Activated CD8-positive, alpha-beta memory T cell treated with anti-CD3 and anti-CD28 coated beads for 24 hours (primary cell): Measurements from ENCODE around the gene PPP2R1A.
A peak's percentile ranks its signal among the peaks of the same experiment; 100 is the strongest.
"Not testable (repeated sequence)": the region's sequence is repeated elsewhere in the genome, so short reads cannot be mapped to it uniquely, and the experiment has no call there.

Experiments
- DNase-seq: peaks from one replicate; pipeline ENCODE4 v3.0.0-alpha.2; 2020

PPP2R1A gene

DNA sequence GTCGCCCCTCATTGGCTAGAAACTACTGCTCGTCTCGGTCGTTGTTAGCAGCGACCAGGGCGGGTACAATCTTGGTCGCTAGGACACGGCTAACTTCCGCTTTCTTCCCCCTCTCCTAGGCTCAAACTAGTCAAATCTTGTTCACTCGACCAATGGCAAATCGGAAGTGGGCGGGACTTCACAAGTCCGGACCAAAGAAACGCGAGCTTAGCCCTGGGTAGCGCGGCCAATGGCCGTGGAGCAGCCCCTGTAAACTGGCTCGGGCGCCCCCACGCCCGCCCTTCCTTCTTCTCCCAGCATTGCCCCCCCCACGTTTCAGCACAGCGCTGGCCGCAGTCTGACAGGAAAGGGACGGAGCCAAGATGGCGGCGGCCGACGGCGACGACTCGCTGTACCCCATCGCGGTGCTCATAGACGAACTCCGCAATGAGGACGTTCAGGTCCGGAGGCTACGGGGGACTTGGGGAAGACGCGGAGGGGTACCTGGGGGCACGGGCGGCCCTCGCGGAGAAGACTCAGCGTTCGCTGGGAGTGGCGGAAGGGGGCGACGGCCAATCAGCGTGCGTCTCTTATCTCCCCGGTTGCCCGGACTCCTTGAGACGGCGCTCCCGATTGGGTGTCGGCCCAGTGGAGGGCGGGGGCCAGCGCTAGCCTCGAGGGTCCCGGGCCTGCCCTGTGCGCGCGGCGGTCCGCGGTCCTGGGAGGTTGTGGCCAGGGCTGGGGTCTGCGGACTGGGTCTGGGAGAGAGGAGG, at the start of gene PPP2R1A:
Gene PPP2R1A (plus strand): TSS at position 318 of the 752 bp plus-strand sequence. CDS start 45 bp downstream, at position 363.
- DNase-seq, result peak; percentile 100

DNA sequence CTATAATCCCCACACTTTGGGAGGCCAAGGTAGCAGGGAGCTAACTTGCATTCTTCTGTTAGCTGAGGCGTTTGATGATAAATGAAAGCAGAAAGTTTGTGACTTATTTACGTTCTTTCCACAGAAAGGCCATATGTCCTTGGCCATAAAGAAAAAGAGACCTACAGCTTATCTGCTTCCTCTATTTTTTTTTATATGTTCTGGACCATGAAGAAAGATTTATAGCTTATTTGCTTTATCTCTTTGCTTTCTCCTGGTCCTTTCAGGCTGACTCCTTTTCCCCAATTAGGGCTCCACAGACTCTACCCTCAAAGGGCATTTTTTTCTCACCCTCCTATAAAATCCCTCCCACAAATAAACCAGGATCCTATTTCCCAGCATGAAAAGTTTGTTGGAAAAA, 48.6 kb upstream of the PPP2R1A start:
- no peak for DNase-seq

DNA sequence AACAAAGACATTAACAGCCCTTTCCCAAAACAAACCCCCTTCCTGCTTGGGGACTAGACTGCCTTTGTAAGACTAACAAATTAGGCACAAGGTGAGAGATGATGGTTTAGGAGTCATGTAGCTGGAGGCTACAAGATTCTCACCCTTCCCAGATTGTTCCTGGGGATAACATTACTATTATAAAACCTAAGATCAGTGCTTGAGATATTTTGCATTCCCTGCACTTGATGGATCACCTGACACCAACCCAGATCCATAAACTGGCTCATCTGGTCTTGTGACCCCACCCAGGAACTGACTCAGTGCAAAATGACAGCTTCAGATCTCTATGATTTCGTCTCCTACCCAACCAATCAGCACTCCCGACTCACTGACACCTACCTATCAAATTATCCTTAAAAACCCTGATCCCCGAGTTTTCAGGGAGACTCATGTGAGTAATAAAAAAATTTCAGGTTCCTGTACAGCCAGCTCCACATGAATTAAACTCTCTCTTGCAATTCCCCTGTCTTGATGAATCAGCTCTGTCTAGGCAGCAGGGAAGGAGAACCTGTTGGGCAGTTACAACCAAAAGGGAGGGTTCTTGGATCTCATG, 47.8 kb upstream of the PPP2R1A start:
- no peak for DNase-seq

DNA sequence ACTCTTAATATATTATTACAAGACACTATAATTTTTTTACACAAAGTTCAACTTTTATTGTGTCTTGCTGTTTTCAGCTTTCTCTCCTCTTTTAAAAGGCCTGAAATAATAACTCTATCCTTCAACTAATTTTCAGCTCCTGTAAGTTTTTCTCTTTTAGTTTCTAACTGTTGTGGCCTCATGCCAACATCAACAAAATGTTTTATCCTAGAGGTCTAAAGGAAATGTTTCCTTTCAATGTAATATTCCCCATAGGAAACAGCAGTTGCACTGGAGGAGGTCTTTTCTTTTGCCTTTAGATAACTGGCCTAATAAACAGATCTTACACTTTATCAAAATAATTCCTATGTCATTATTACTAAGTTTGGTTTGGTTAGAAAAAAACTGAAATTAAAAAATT, 41.6 kb upstream of the PPP2R1A start:
- no peak for DNase-seq

DNA sequence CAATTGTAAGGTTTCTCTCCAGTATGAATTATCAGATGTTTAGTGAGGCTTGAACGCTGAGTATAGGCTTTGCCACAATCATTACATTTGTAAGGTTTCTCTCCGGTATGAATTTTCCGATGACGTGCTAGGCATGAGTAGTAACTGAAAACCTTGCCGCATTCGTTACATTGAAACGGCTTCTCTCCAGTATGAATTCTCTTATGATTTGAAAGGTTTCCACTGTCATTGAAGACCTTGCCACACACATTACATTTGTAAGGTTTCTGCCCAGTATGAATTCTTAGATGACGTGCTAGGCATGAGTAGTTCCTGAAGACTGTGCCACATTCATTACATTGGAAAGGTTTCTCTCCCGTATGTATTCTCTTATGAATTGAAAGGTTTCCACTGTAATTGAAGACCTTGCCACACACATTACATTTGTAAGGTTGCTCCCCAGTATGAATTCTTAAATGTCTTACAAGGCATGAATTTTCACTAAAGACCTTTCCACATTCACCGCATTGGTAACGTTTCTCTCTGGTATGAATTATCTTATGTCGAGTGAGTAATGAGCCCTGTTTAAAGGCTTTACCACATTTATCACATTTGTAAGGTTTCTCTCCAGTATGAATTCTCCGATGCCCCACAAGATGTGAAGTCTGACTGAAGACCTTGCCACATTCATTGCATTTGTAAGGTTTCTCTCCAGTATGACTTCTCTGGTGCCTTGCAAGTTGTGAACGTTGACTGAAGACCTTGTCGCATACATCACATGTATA, 34.1 kb upstream of the PPP2R1A start:
- DNase-seq, result no peak

DNA sequence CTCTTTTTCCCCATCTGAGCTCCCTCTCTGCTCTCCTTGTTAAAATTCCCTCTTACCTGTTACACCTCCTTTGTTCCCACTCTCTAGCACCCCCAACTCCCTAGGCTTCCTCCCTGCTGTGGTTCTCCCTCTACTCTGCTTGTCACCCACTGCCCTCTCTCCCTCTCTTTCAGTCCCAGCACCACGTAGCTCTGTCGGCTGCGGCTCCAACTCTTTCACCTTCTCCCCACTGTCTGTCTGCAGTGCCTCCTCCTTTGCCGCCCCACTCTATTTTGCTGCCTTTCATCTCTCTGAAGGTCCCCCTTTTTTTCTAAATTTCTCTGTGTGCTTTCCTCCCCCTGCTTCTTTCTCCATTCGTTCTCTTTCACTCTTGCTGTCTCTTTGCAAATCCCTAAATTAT, 19.5 kb upstream of the PPP2R1A start:
- DNase-seq, result no peak

DNA sequence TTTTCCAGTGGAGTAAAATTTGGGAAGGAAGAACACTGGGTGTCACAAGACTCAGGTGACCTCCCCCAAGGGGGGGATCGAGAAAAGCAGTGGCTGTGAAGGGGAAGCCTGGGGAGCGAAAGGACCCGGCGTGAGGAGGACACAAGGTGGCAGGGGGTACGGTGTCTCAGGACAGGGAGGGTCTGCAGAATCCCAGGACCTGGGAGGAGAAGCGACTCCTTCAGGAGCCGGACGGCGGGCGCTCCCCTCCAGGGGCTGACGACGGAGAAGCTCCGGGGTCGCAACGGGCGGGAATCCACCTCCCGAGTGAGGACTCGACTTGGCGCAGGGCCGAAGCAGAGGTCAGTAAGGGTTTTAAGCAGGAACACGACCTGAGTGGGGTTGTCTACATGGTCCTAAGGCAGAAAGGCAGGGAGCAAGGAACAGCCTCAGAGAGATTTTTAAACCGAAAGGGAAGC, 19.0 kb upstream of the PPP2R1A start:
- no peak for DNase-seq

DNA sequence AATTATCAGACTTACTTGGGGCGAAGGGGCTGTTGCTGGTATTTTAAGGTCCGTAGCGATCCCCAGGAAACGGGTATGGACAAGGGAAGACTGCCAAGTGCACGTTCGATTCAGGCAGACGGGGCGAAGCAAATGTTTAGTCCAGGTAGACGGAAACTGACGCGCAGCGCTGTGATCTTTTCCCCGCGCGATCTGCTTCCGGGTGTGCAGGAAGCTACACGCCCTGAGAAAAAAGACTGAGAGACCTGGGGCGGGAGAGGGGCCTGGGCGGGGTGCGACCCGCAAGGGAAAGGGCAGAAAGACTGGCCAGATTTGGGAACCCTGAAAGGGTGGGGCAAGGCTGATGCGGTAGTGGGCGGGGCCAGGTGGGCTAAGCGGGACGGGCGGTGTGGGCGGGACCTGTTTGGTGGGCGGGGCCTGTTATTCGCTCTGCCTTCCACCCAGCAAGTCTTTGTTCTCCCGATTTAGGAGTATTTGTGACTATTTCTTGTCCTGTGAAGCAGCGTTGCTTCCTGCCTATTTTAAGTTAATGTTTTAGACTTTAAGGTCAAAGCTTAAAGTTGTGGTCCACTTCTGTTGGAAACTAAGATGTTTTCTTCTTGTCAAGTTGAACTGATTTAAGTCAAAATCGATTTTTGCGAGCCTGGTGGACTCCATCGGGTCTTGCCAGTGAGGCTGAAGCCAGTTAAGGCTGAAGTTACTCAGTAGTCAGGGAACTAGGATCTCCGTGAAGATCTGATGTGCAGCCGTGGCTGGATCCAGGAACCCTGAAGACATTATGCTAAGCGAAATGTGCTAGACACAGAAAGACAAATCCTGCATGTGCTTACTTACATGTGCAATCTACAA, 18.3 kb upstream of the PPP2R1A start, which contains the start of gene ZNF836:
Gene ZNF836 (minus strand): TSS at position 301 of the 849 bp plus-strand sequence. CDS start 3,549 bp downstream, outside the sequence.
- peak; percentile 95 for DNase-seq

DNA sequence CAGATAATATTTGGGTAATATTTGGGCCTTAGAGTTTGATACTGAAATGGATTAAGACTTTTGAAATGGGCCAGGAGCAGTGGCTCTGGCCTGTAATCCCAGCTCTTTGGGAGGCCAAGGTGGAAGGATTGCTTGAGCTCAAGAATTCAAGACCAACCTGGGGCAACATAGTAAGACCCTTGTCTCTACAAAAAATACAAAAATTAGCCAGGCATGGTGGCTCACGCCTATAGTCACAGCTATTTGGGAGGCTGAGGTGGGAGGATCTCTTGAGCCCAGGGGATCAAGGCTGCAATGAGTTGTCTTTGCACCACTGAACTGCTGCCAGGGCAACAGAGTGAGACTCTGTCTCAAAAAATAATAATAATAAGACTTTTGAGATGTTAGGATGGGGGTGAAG, 17.5 kb upstream of the PPP2R1A start:
- DNase-seq, result no peak

DNA sequence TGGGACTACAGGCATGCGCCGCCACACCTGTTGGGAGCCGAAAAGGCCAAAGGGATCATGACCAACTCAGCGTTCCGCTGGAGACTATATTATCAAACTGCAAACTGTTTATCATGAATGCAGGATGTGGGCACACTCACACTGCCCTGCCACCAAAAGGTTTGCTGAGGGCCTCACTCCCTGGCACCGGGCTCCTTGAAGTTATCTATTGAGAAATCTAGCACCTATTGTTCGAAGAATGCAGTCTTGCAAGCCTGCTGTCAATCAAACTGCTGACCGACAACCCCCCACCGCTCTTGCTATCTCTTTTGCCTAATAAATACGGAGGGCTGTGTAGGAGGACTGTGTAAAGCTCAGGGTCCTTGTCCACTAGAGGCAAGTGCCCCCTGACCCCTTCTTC, 13.3 kb upstream of the PPP2R1A start:
- no peak for DNase-seq

DNA sequence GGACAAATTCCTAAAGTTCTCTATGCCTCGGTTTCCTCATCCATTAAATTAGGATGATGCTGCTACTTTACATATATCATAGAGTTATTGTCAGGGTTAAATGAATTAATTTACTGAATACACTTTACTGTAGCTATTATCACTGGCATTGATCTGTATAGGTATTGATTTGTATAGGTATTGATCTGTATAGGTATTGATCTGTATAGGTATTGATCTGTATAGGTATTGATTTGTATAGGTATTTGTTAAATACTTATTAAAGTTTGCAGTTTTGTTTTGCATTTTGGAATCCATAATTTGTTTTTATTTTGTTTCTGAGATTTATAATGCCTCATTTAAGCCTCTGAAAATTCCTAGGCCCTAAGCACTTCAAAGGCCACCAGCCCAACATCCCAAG, 2.4 kb upstream of the PPP2R1A start:
- DNase-seq, result no peak

DNA sequence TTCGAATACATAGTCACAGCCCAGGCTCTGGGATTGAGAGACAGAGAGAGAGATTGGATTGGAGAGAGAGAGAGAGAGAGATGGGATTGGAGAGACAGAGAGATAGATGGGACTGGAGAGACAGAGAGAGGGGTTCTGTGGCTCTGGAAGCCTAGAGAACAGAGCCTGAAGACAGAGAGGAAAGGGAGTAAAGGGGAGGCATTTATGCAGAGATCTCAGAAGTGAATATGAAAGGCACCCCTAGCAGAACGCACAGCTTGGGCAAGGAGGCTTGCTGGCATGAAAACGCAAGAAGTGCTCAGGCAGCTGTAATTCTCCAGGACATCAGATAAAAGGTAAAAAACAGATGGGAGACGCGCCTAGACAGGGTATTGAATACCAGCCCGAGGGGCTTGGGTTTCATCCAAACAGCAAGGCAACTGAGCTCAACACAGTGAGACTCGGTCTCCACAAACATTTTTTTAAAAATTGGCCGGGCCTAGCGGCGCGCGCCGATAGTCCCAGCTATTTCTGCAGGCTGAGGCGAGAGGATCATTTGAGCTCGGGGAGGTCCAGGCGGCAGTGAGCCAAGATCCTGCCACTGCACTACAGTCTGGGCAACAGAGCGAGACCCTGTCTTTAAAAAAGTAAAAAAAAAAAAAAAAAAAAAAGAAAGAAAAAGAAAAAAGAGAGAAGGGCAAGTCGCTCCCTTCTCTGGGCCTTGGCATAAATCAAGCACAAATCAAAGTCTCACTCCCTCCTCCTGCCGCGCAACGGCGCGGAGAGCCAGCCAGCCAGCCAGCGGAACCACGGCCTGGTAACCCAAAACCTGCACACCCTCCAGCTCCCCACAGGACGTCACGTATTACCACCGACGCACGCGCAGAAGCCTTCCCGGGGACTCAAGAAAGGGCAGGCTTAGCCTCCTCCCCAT, 774 bp upstream of the PPP2R1A start:
- peak; percentile 96 for DNase-seq

DNA sequence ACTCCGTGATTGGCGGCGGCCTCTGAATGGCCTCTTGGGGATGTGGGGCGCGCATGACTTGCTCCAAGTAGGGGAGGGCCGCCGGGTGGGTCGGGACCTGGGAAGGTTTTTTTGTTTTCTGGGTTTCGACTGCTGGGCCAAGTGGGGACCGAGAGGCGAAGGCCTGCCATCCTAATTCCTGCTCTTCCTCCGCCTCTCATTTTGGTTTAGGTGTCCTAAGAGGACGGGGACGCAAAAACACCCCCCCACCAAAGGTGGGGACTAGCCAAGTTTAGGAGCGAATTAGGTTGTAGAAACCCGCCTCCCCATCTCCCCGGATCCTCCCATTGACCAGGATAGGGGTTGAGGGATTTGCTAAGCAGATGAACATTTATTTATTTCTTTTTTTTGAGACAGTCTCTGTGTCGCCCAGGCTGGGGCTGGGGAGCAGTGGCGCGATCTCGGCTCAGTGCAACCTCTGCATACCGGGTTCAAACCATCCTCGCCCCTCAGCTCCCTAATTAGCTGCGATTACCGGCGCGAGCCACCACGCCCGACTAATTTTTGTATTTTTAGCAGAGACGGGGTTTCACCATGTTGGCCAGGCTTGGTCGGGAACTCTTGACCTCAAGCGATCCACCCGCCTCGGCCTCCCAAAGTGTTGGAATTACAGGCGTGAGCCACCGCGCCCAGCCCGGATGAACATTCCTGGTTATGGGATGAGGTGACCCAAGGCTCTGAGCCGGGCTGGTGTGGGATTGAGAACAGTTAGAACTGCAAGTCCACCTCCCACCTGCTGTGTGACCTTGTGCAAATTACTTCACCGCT, 838 bp downstream of the PPP2R1A start:
- DNase-seq, result peak; percentile 58

DNA sequence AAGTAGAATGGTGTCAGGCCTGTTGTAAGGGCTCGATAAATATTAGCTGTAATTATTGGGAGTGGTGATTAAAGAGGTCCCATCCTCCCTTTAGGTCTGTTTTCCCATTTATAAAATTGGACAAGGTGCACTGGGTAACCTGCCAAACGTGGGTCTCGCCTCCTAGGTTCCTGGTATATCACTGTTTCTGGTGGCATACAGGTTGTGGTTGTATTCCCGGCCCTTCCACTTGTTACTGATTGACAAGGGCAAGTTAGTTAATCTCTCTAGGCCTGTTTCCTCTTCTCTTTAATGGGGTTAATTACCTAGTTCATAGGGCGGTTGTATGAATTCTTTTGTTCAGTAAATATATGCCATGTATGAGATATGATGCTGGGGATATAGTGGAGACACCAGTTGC, 1.5 kb downstream of the PPP2R1A start:
- DNase-seq, result no peak

DNA sequence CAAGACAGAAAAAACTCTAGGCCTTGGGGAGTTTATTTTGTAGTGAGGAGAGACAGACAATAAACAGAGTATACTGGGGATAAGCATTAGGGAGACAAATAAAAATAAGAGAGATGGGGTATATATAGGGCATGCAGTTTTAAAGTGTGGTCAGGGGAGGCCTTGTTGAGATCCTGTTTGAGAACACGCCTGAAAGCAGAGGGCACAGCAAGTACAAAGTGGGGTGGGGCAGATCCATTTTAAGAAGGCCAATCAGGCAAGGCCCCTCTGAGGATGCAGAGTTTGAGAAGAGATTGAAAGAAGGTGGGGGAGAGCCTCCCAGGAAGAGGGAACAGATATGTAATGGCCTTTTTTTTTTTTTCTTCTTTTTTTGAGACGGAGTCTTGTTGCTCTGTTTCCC, 2.1 kb downstream of the PPP2R1A start:
- DNase-seq, result no peak

DNA sequence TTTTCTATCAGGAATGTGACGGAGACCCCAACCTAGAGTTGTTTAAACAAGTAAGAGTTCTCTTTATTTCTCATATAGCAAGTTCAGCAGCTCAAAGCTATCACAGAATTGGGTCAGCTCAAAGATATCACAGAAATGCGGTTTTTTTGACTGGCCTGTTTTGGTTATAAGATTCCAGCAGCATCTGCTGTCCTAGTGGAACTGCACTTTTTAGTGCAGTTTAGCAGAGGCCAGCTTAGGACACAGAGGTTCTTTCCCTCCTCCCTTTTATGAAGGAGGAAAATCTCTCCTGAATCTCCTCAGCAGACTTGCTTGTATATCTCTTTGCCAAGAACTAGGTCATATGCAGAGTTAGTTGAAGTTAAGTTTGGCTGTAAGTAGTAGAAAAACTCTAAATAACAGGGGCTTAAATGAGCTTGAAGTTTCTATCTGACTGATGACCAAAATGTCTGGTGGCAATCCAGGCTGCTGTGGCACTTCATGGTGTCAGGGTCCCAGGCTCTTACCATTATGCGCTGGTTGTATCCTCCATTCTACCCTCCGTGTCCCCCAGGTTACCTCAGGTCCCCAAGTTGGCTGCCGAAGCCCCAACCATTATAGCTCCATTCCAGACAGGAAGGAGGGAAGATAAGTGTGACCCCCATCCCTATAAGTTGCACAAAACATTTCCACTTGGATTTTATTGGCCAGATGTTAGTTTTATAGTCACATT, 6.6 kb downstream of the PPP2R1A start:
- DNase-seq, result no peak

DNA sequence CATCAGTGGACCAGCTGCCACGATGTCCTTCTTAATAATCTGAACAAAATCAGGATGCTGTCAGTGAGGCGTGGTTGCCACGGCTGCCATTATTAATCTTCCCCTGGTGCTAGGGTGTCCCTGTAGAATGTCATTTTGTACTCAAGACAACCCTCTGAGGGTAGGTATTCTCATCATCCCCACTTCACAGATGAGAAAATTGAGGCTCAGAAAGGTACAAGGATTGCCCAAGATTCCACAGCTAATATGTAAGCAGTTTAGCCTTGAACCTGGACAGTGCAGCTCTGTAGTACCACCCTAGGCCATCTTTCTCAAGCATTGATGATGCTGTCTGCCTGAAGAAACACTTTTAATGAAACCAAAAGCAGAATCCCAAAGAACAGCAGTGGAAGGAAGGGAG, 8.1 kb downstream of the PPP2R1A start:
- DNase-seq, result no peak

DNA sequence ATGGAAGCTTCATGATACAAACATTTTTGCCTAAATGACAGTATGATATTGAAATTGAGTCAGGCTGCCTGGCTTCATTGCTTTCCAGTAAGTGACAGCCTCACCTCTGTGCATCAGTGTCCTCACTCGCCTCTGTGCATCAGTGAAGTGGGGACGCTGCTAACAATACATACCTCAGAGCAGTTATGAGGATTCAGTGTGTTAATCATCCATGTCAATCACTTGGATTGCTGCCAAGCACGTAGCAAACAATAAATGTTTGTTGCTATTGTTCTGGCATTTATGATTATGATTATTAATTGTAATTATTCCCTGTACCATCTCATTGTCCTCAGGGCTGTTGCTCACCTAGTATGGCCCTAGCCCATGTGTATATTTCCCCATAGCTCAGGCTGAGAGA, 8.8 kb downstream of the PPP2R1A start:
- DNase-seq, result no peak

DNA sequence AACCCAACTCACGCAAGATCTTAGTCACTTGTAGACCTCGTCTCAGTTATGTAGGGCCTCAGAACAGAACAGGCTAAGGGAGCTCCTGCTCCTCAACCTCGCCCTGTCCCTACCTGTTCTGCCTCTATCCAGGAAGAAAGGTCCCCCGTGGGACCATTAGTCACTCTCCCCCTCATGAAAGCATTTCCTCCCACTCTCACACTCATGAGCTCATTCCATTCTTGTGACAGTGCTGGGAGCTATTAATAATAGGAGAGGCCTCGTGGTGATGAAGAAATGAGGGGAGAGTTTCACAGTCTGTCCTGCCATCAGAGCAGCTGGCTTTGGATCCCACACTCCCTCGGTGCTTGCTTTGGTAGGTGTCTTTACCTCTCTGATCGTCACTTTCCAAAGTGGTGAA, 10.2 kb downstream of the PPP2R1A start:
- no peak for DNase-seq

DNA sequence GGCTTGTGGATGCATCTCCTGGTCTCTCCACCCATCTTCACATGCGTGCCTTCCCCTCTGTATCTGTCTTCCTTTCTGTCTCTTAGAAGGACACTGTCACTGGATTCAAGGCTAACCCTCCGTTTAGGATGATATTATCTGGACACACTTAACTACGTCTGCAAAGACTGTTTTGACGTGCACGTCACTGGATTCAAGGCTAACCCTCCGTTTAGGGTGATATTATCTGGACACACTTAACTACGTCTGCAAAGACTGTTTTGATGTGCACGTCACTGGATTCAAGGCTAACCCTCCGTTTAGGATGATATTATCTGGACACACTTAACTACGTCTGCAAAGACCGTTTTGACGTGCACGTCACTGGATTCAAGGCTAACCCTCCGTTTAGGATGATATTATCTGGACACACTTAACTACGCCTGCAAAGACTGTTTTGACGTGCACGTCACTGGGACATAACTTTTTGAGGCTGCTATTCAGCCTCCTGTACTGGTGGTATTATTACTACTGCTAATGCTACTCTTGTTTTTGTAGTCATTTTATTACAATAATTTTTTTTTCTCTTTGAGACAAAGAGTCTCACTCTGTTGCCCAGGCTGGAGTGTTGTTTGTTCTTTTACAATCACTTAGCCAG, 11.0 kb downstream of the PPP2R1A start:
- not testable (repeated sequence) for DNase-seq
